Stimulated activated naive B cell treated with anti-CD40 and anti-IgM and Interleukin-4, amounts not matched to agents 10 μg/mL and 1 μg/mL and 100 μg/mL, for 72 hours (primary cell): ENCODE measurements around the gene MFN2.
"Not testable (repeated sequence)": the region's sequence is repeated elsewhere in the genome, so short reads cannot be mapped to it uniquely, and the experiment has no call there.

Source experiments
- ATAC-seq, 2 donors: fragments of 150-1000 bp; cut with Tn5 transposase; replicated peaks; 2 replicates each; pipeline ENCODE4 v1.10.0; 2021; ENCODE audit warnings: moderate library complexity in 1 of 2
- DNase-seq: peaks from one replicate; pipeline ENCODE4 v3.0.0; 2021
- H3K27ac Mint-ChIP-seq: one replicate; pipeline ENCODE4 v1.8.0; 2022; ENCODE audit warnings: mild to moderate bottlenecking, mixed read lengths
- H3K27me3 Mint-ChIP-seq, 2 donors: one replicate each; pipeline ENCODE4 v1.8.0; 2022; ENCODE audit warnings: mixed read lengths in 2 of 2
- H3K36me3 Mint-ChIP-seq, 2 donors: one replicate each; pipeline ENCODE4 v1.8.0; 2022; ENCODE audit warnings: mixed read lengths in 2 of 2, mild to moderate bottlenecking in 1 of 2
- H3K4me1 Mint-ChIP-seq, 2 donors: one replicate each; pipeline ENCODE4 v1.8.0; 2022; ENCODE audit warnings: mixed read lengths in 2 of 2, mild to moderate bottlenecking in 1 of 2
- H3K4me3 Mint-ChIP-seq, 2 donors: one replicate each; pipeline ENCODE4 v1.8.0; 2022; ENCODE audit warnings: mild to moderate bottlenecking in 2 of 2, mixed read lengths in 2 of 2, moderate library complexity in 1 of 2
- H3K9me3 Mint-ChIP-seq, 2 donors: one replicate each; pipeline ENCODE4 v1.8.0; 2022; ENCODE audit warnings: mixed read lengths in 2 of 2, mild to moderate bottlenecking in 1 of 2

MFN2 gene

DNA sequence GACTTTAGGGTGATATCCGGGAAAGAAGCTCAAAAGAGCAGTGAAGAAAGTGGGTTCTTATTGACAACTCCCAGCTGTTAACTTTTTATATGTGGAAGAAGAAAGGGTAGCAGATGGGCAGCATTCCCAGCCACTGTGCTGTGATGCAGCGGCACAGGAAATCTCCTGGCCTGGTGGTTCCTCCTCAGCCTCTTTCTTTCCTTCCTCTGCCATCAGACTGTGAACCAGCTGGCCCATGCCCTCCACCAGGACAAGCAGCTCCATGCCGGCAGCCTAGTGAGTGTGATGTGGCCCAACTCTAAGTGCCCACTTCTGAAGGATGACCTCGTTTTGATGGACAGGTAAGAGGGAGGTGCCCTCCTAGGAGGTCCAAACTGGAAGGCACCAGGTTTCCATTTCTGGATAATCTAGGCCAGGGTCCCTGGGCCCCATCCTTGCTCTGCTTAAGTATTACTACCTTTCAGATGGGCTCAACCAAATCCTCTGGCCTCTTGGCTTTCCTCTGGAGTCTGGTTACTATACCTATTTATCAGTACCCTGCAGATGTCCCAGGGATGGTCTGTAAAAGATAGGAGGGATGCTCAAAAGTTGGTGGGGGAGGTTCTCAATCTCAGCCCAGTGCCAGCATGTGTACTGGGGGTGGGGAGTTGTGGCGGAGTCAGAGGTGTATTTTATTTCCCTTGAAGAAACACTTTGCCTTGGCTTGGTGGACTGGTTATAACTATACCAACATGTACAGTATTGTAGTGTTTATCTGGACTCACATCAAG, 17.0 kb downstream of the MFN2 start:
- DNase-seq, result no peak
- no peaks in the 10 kb centered on the region for H3K27me3 Mint-ChIP-seq

DNA sequence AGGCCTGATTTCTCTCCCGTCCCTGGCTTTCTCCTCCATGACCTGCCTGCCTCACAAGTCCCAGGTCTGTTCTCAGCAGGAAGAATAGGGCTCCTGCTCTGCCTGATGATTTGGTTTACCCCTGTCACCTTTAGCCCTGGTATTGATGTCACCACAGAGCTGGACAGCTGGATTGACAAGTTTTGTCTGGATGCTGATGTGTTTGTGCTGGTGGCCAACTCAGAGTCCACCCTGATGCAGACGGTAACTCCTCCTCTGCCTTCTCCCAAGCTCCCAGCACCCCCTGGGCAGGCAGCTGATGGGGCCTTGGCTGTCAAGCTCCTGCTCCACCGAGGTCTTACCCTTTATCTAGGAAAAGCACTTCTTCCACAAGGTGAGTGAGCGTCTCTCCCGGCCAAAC, 18.4 kb downstream of the MFN2 start:
- no peak overlapping the region for H3K4me3 Mint-ChIP-seq
- ATAC-seq, result no peak
- H3K27ac Mint-ChIP-seq, result no peak overlapping the region
- H3K4me1 Mint-ChIP-seq, result no peaks in the 10 kb centered on the region
- H3K9me3 Mint-ChIP-seq, result no peaks in the 10 kb centered on the region
- no peak for DNase-seq
- no peaks in the 10 kb centered on the region for H3K27me3 Mint-ChIP-seq
- H3K36me3 Mint-ChIP-seq, result peaks cover 34 to 47% of the 10 kb centered on the region in 2 donors

More for the DNA sequence above, 17.0 kb downstream of the MFN2 start:
- Mint-ChIP-seq H3K27ac (no peak overlapping the region), H3K36me3 (peaks cover 30 to 39% of the 10 kb centered on the region in 2 donors), H3K9me3 (no peaks in the 10 kb centered on the region), H3K4me1 (no peaks in the 10 kb centered on the region), H3K4me3 (no peak overlapping the region)
- no peak for ATAC-seq

DNA sequence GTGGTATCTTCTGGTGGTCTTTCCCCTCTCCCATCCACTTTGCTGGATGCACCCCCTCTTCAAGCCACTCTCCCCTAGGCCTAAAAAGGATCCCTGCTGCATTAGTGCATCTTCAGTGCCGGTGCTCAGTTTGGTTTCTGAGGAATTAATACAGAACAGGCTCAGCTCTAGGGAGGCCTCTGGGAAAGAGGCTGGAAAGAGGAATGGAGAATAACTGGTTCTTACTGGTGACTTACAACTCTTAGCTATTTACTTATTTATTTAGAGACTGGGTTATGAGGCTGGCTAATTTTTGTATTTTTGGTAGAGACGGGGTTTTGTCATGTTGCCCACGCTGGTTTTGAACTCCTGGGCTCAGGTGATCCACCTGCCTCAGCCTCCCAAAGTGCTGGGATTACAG, 19.0 kb downstream of the MFN2 start:
- no peak overlapping the region for H3K27ac Mint-ChIP-seq
- peaks cover 39 to 53% of the 10 kb centered on the region in 2 donors for H3K36me3 Mint-ChIP-seq
- no peaks in the 10 kb centered on the region for H3K9me3 Mint-ChIP-seq
- ATAC-seq, result no peak
- H3K4me1 Mint-ChIP-seq, result peaks cover 0 to 1% of the 10 kb centered on the region in 2 donors
- DNase-seq, result no peak
- H3K27me3 Mint-ChIP-seq, result no peaks in the 10 kb centered on the region
- H3K4me3 Mint-ChIP-seq, result no peak overlapping the region

GRCh38 chr1:12001249-12001917, 21.1 kb downstream of the MFN2 start:
- Mint-ChIP-seq H3K27me3 (no peaks in the 10 kb centered on the region), H3K36me3 (peaks cover 52 to 61% of the 10 kb centered on the region in 2 donors), H3K4me1 (peaks cover 0 to 10% of the 10 kb centered on the region in 2 donors), H3K9me3 (no peaks in the 10 kb centered on the region), H3K27ac (peak overlapping the region; percentile 37), H3K4me3 (no peak overlapping the region)
- ATAC-seq (peak in 1 of 2 donors; percentile 36), DNase-seq (no peak)

DNA sequence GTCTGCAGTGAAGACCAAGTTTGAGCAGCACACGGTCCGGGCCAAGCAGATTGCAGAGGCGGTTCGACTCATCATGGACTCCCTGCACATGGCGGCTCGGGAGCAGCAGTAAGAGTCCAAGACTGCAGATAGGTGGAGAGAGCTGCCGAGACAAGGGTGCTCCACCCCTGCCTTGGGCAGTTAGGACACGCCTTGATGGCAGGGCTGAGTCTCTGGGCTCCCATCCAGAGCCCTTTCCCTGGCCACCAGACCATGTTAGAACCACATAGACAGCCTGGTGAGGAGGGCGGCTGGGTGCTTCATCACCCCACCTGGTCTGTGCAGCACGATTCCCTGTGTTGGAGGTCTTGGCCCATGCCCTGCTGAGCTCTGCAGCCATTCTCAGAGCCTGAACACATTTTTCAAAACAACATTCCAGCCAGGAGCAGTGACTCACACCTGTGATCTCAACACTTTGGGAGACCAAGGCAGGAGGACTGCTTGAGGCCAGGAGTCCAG, 21.8 kb downstream of the MFN2 start:
- ATAC-seq, result no peak
- Mint-ChIP-seq H3K9me3 (no peaks in the 10 kb centered on the region), H3K4me3 (no peak overlapping the region), H3K27me3 (no peaks in the 10 kb centered on the region), H3K27ac (no peak overlapping the region), H3K36me3 (peaks cover 57 to 68% of the 10 kb centered on the region in 2 donors), H3K4me1 (peaks cover 0 to 11% of the 10 kb centered on the region in 2 donors)
- no peak for DNase-seq

DNA sequence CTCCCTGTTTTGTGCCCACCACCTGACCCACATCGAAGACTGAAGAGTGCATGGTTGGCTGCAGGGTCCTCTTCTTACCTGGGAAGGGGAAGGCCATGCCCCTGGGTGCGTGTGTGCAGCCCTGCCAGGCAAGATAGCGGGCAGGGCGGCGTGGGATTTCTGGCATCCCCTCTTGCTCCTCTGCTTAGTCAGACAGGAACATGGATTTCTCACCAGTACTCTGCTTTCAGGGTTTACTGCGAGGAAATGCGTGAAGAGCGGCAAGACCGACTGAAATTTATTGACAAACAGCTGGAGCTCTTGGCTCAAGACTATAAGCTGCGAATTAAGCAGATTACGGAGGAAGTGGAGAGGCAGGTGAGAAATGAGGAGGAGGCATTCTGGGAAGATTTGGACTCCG, 23.5 kb downstream of the MFN2 start:
- DNase-seq, result no peak
- peaks cover 63 to 76% of the 10 kb centered on the region in 2 donors for H3K36me3 Mint-ChIP-seq

DNA sequence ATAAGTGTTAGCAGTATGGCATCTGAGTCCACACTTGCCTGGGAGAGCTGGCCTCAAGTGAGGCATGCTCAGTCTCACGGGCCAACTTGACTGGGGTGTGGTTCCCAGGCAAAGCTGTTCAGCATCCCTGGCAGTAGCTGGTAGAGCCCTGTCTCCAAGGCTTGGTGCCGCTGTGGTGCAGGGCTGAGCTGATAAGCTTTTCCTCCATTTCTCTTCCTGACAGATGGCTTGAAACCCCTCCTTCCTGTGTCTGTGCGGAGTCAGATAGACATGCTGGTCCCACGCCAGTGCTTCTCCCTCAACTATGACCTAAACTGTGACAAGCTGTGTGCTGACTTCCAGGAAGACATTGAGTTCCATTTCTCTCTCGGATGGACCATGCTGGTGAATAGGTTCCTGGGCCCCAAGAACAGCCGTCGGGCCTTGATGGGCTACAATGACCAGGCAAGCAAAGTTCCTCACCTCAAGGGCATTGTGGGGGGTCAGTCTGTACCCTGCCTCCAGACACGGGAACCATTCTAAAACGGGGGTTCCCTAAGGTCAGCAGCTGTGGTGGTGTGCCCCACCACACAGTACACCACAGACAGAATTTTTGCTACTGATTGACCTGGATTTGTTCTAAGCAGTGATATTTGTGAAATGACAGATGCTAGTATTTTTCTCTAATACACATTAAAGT, 25.4 kb downstream of the MFN2 start:
- Mint-ChIP-seq H3K9me3 (no peaks in the 10 kb centered on the region), H3K27ac (peak overlapping the region; percentile 65), H3K27me3 (no peaks in the 10 kb centered on the region), H3K36me3 (peaks cover 68 to 84% of the 10 kb centered on the region in 2 donors), H3K4me1 (peaks cover 0 to 11% of the 10 kb centered on the region in 2 donors), H3K4me3 (no peak overlapping the region)
- ATAC-seq (peak; percentile 19 to 24), DNase-seq (no peak)

More for the DNA sequence above, 23.5 kb downstream of the MFN2 start:
- Mint-ChIP-seq H3K4me1 (peaks cover 0 to 11% of the 10 kb centered on the region in 2 donors), H3K27me3 (no peaks in the 10 kb centered on the region), H3K9me3 (no peaks in the 10 kb centered on the region), H3K4me3 (no peak overlapping the region), H3K27ac (no peak overlapping the region)
- no peak for ATAC-seq

DNA sequence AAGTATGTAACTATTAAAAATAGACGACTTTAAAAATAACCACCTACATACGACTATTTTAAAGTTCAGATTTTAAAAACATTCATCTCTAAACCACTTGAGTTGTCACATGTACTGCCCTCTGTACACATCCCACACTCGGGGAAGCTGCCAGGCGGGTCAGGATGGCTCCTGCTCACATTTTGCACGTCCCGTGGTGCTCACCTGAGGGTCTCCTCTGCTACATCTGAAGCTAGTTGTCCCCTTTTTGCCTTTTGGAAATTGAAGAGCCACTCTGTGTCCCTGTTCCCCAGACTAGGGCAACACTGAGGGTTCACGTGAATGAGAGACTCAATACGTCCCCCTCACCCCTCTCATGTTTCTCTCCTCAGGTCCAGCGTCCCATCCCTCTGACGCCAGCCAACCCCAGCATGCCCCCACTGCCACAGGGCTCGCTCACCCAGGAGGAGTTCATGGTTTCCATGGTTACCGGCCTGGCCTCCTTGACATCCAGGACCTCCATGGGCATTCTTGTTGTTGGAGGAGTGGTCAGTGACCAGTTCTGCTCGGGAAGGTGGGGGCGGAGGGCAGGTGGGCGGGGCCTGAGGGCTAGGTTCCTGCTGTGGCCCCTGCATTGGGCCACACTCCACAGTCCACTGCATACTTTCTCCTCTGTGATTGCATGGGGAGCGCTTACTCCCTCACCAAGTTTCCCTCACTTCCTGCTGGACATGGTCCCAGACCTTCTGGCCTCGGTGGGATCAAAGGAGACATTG, 26.1 kb downstream of the MFN2 start:
- peak overlapping the region; percentile 5 for H3K27ac Mint-ChIP-seq
- H3K36me3 Mint-ChIP-seq, result peaks cover 67 to 85% of the 10 kb centered on the region in 2 donors
- H3K27me3 Mint-ChIP-seq, result no peaks in the 10 kb centered on the region
- H3K9me3 Mint-ChIP-seq, result no peaks in the 10 kb centered on the region
- DNase-seq (no peak), ATAC-seq (no peak)
- no peak overlapping the region for H3K4me3 Mint-ChIP-seq
- peaks cover 0 to 11% of the 10 kb centered on the region in 2 donors for H3K4me1 Mint-ChIP-seq

DNA sequence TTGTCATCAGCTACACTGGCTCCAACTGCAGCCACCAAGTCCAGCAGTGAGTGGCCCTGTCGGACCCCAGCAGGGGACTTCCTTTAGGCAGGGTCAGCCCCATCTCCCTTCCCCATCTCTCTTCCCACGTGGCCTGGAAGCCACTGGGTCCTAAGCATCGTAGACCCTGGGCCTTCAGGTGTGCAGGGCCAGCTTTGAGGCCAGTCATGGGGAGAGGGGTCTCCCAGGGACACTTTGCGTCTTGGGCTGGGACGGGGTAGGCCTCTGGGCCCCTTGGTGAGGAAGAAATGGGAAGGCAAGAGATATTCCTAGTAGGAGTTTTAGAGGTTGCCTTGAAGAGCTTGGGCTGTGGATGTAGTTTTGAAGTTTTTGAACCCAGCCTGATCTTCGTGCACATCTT, 27.0 kb downstream of the MFN2 start:
- H3K36me3 Mint-ChIP-seq, result peaks cover 63 to 84% of the 10 kb centered on the region in 2 donors

DNA sequence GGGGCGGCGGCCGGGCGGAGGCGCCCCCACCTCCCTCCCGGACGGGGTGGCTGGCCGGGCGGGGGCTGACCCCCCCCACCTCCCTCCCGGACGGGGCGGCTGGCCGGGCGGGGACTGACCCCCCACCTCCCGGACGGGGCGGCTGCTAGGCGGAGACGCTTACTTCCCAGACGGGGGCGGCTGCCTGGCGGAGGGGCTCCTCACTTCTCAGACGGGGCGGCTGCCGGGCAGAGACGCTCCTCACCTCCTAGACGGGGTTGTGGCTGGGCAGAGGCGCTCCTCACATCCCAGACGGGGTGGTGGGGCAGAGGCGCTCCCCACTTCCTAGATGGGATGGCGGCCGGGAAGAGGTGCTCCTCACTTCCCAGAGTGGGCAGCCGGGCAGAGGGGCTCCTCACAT, 28.1 kb downstream of the MFN2 start:
- Mint-ChIP-seq H3K4me1 (peaks cover 0 to 16% of the 10 kb centered on the region in 2 donors), H3K36me3 (peaks cover 59 to 80% of the 10 kb centered on the region in 2 donors)
- H3K27me3 Mint-ChIP-seq, H3K9me3 Mint-ChIP-seq, H3K27ac Mint-ChIP-seq, DNase-seq, H3K4me3 Mint-ChIP-seq, ATAC-seq: not testable (repeated sequence)

More for the DNA sequence above, 27.0 kb downstream of the MFN2 start:
- Mint-ChIP-seq H3K9me3 (no peaks in the 10 kb centered on the region), H3K27me3 (no peaks in the 10 kb centered on the region), H3K4me1 (peaks cover 0 to 13% of the 10 kb centered on the region in 2 donors), H3K4me3 (no peak overlapping the region), H3K27ac (no peak overlapping the region)
- no peak for ATAC-seq
- DNase-seq, result no peak

DNA sequence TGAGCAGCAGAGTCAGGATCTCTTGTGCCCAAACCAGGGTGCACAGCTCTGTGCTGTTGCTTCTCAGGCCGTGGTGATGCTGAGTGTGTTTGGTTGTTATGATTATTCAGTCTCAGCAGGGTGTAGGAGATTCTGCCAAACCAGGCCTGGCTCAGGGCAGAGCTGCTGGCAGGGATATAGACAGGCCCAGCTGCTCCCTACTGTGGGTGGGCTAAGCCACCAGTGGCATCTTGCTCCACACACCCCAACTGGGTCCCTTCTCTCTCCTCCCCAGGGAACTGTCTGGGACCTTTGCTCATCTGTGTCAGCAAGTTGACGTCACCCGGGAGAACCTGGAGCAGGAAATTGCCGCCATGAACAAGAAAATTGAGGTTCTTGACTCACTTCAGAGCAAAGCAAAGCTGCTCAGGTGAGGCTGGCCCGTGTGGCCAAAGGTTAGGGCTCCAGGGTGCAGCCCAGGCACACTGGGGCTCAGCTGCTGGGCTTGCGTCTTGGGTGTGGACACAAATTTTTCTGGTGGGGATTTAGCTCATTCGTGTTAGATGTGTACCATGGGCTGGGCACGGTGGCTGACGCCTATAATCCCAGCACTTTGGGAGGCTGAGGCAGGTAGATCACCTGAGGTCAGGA, 29.2 kb downstream of the MFN2 start:
- Mint-ChIP-seq H3K9me3 (no peaks in the 10 kb centered on the region), H3K4me1 (peaks cover 6 to 17% of the 10 kb centered on the region in 2 donors), H3K27ac (no peak overlapping the region), H3K4me3 (no peak overlapping the region), H3K36me3 (peaks cover 56 to 75% of the 10 kb centered on the region in 2 donors), H3K27me3 (no peaks in the 10 kb centered on the region)
- ATAC-seq, result no peak
- DNase-seq, result no peak

GRCh38 chr1:12010746-12011570, 30.7 kb downstream of the MFN2 start:
- Mint-ChIP-seq H3K9me3 (no peaks in the 10 kb centered on the region), H3K4me3 (no peak overlapping the region), H3K27ac (no peak overlapping the region), H3K4me1 (peaks cover 9 to 13% of the 10 kb centered on the region in 2 donors), H3K36me3 (peaks cover 42 to 66% of the 10 kb centered on the region in 2 donors), H3K27me3 (no peaks in the 10 kb centered on the region)
- ATAC-seq (no peak), DNase-seq (no peak)

- H3K4me3 Mint-ChIP-seq, result no peak overlapping the region
- ATAC-seq, result no peak
- H3K36me3 Mint-ChIP-seq, result peaks cover 36 to 56% of the 10 kb centered on the region in 2 donors
- H3K9me3 Mint-ChIP-seq, result no peaks in the 10 kb centered on the region
- peak overlapping the region; percentile 43 for H3K27ac Mint-ChIP-seq
- no peak for DNase-seq
- H3K27me3 Mint-ChIP-seq, result no peaks in the 10 kb centered on the region
- H3K4me1 Mint-ChIP-seq, result peaks cover 9 to 10% of the 10 kb centered on the region in 2 donors
These were observed 31.8 kb downstream of the MFN2 start for GRCh38 chr1:12011998-12012397.
